Endothelial cell (in vitro differentiated cells): ENCODE results near the gene NUP214. TPM values are rescaled to one million over a fixed set of nuclear protein-coding genes. Genes with fewer than 3 reads are reported as not detected.
"Not testable (repeated sequence)": the region's sequence is repeated elsewhere in the genome, so short reads cannot be mapped to it uniquely, and the experiment has no call there.

Experiments used
- DNase-seq: peaks from one replicate; pipeline ENCODE4 v3.0.0; 2021; ENCODE audit warnings: low spot score
- H3K27ac Mint-ChIP-seq: one replicate; pipeline ENCODE4 v1.8.0; 2021; ENCODE audit warnings: mixed read lengths, inconsistent platforms; ENCODE audit not compliant: unreplicated experiment
- H3K27me3 Mint-ChIP-seq: one replicate; pipeline ENCODE4 v1.8.0; 2021; ENCODE audit warnings: mild to moderate bottlenecking, moderate library complexity, mixed read lengths, inconsistent platforms; ENCODE audit not compliant: unreplicated experiment
- H3K36me3 Mint-ChIP-seq: one replicate; pipeline ENCODE4 v1.8.0; 2021; ENCODE audit warnings: mild to moderate bottlenecking, low read depth, mixed read lengths, inconsistent platforms; ENCODE audit not compliant: unreplicated experiment
- H3K4me1 Mint-ChIP-seq: one replicate; pipeline ENCODE4 v1.8.0; 2021; ENCODE audit warnings: mild to moderate bottlenecking, mixed read lengths, inconsistent platforms; ENCODE audit not compliant: unreplicated experiment
- H3K4me3 Mint-ChIP-seq: one replicate; pipeline ENCODE4 v1.8.0; 2021; ENCODE audit warnings: mild to moderate bottlenecking, mixed read lengths, inconsistent platforms; ENCODE audit not compliant: unreplicated experiment
- H3K9me3 Mint-ChIP-seq: one replicate; pipeline ENCODE4 v1.8.0; 2021; ENCODE audit warnings: mixed read lengths, inconsistent platforms; ENCODE audit not compliant: unreplicated experiment
- total RNA-seq: library from RNA; stranded (reverse); fragmentation: NEBNext Ultra II Directional; extraction: Animal tissue kit (Norgen Biotek cat#: 25700); gene quantifications from one replicate; pipeline ENCODE4 v1.2.1, GENCODE V29; 2021; ENCODE audit not compliant: unreplicated experiment
- TF ChIP-seq, protein P1 (sequence below): fragments of 200-600 bp; sonication (generic); IDR thresholded peaks from one replicate; pipeline ENCODE4 v1.5.0; 2021; ENCODE audit warnings: antibody characterized with exemption; ENCODE audit not compliant: unreplicated experiment

The NUP214 gene
- total RNA-seq, 1 donor from 2014 or later, result 60.8 TPM

- TF ChIP-seq, protein P1, sequence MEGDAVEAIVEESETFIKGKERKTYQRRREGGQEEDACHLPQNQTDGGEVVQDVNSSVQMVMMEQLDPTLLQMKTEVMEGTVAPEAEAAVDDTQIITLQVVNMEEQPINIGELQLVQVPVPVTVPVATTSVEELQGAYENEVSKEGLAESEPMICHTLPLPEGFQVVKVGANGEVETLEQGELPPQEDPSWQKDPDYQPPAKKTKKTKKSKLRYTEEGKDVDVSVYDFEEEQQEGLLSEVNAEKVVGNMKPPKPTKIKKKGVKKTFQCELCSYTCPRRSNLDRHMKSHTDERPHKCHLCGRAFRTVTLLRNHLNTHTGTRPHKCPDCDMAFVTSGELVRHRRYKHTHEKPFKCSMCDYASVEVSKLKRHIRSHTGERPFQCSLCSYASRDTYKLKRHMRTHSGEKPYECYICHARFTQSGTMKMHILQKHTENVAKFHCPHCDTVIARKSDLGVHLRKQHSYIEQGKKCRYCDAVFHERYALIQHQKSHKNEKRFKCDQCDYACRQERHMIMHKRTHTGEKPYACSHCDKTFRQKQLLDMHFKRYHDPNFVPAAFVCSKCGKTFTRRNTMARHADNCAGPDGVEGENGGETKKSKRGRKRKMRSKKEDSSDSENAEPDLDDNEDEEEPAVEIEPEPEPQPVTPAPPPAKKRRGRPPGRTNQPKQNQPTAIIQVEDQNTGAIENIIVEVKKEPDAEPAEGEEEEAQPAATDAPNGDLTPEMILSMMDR, result no peak
- Mint-ChIP-seq H3K27ac (no peak overlapping the region), H3K4me1 (no peaks in the 10 kb centered on the region), H3K27me3 (peaks cover 4% of the 10 kb centered on the region), H3K36me3 (peaks cover 45% of the 10 kb centered on the region), H3K9me3 (no peaks in the 10 kb centered on the region), H3K4me3 (no peak overlapping the region)
- DNase-seq, result no peak
Measured at GRCh38 chr9:131149688-131150053, 24.3 kb downstream of the NUP214 start.

- Mint-ChIP-seq H3K4me3 (no peak overlapping the region), H3K9me3 (no peaks in the 10 kb centered on the region), H3K27me3 (peaks cover 4% of the 10 kb centered on the region), H3K27ac (no peak overlapping the region), H3K36me3 (peaks cover 38% of the 10 kb centered on the region), H3K4me1 (no peaks in the 10 kb centered on the region)
- TF ChIP-seq, protein P1, result no peak
- no peak for DNase-seq
Measured at GRCh38 chr9:131153595-131153994, 28.2 kb downstream of the NUP214 start.

DNA sequence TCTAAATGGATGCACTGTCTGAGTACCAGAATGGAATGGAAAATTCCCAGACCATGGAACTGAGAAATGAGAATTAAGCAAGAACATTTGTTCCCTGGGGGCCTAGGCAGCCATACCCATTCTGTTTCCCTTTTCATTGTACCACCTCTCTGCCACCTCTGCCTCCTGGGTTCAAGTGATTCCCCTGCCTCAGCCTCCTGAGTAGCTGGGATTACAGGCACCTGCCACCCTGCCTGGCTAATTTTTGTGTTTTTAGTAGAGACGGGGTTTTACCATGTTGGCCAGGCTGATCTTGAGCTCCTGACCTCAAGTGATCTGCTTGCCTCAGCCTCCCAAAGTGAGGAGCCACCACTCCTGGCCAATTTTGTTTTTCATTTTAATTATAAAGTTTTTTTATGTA lies 33.3 kb downstream of the NUP214 start:
- H3K36me3 Mint-ChIP-seq, result peaks cover 24% of the 10 kb centered on the region
- not testable (repeated sequence) for H3K4me1 Mint-ChIP-seq, DNase-seq, H3K9me3 Mint-ChIP-seq, H3K27me3 Mint-ChIP-seq, H3K4me3 Mint-ChIP-seq, H3K27ac Mint-ChIP-seq

DNA sequence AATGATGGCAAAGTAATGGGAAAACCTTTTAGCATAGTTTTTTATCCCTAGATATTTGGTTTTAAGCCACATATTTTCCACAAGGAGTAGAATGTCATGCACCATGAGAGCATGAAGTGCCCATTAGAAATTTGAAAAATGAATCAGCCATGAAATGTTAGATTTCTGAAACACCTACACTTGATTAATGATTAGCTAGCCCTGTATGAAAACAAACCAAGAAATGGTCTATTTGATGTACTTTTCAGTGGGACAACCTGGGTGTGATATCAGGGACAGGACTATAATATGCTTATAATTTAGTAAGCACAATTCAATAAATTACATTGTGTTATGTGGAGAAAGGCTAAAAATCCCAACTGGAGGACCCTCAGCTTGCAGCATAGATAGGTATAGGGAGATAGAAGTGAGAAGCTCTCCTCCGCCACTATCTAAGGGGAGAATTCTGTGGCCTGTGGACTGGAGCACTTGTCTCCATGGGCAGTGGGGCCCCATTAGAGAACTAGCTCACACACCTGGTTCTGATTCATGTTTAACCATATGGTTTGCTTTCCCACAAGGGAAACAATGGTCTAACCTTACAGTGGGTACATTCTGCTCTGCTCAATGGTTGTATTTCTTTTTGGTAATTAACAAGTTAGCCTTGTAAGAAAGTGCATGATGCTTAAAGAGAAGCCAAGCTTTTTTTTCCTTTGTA lies 35.2 kb downstream of the NUP214 start:
- Mint-ChIP-seq H3K9me3 (no peaks in the 10 kb centered on the region), H3K4me3 (no peak overlapping the region), H3K27ac (no peak overlapping the region), H3K27me3 (no peaks in the 10 kb centered on the region), H3K36me3 (peaks cover 11% of the 10 kb centered on the region), H3K4me1 (no peaks in the 10 kb centered on the region)
- DNase-seq, result no peak
- TF ChIP-seq, protein P1, result no peak

GRCh38 chr9:131161585-131161984 lies 36.2 kb downstream of the NUP214 start:
- Mint-ChIP-seq H3K9me3 (no peaks in the 10 kb centered on the region), H3K4me3 (no peak overlapping the region), H3K27me3 (no peaks in the 10 kb centered on the region), H3K4me1 (no peaks in the 10 kb centered on the region), H3K36me3 (peaks cover 11% of the 10 kb centered on the region), H3K27ac (no peak overlapping the region)
- TF ChIP-seq, protein P1, result no peak
- no peak for DNase-seq
